Measurements from ENCODE around the gene MAN1B1. TPM values are rescaled to one million over a fixed set of nuclear protein-coding genes. Genes with fewer than 3 reads are reported as not detected.
"Not testable (repeated sequence)": the region's sequence is repeated elsewhere in the genome, so short reads cannot be mapped to it uniquely, and the experiment has no call there.

MAN1B1 gene
- total and polyA plus RNA-seq, 5 donors from 2014 or later = 42.1 to 71.3 (median 46.8) TPM

DNA sequence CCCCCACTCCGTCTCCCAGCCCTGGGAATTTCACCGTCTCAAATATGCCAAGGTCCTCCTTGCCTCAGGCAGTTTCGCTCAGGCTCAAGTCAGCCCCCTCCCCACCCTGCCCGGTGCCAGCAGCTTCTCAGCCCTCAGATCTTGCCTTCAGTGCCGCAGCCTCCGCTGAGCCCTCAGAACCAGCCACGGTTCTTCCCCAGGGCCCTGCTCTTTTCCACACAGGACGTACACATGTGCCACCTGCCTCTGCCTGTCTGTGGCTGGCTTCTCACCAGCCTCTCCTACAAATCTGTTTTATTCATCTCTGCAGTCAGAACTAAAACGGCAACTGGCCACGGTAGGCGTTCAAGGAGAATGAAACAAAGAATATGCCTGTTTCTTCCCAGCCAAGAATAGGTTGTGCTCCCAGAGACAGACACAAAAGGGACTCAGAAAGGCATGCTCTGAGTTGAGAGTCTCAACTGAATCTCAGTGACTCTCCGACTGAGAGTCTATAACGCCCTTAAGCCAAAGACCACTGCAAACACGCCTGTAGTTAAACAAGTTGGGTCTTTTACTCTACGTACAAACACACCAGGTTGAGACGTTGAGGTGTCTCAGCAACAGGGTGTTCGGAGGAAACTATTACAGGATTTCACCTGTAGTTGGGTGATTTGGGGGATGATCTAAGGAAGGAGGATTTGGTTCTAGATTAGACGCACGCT, 41.5 kb downstream of the MAN1B1 start:
- H3K4me3 Mint-ChIP-seq = peak overlapping the region; percentile 91 to 94 (median 94)
- DNase-seq (peak in 1 of 3 donors; percentile 34), ATAC-seq (ENCODE audit: low read depth in 2 of 2) (no peak)
- Histone ChIP-seq H3K4me1 (ENCODE audit: control insufficient read depth, insufficient read depth, low read length, poor library complexity, severe bottlenecking) (peaks cover 30% of the 10 kb centered on the region), H3K9me3 (ENCODE audit: control insufficient read depth in 2 of 2, low read length in 2 of 2) (no peaks in the 10 kb centered on the region), H3K27ac (ENCODE audit: insufficient read depth, low read length, poor library complexity, severe bottlenecking) (peak overlapping the region; percentile 84), H3K4me3 (ENCODE audit: low read depth, low read length) (peak overlapping the region; percentile 76), H3K27me3 (ENCODE audit: control insufficient read depth, insufficient read depth, low read length) (no peaks in the 10 kb centered on the region), H3K36me3 (ENCODE audit: control insufficient read depth, insufficient read depth, low read length) (no peaks in the 10 kb centered on the region)
- H3K27ac Mint-ChIP-seq = peak overlapping the region; percentile 87 to 97 (median 94)
- H3K9me3 Mint-ChIP-seq = peaks cover 0 to 1% (median 0%) of the 10 kb centered on the region in 7 donors
- H3K36me3 Mint-ChIP-seq = no peaks in the 10 kb centered on the region
- H3K4me1 Mint-ChIP-seq = peaks cover 9 to 36% (median 23%) of the 10 kb centered on the region in 4 donors
- H3K27me3 Mint-ChIP-seq = peaks cover 14% of the 10 kb centered on the region

DNA sequence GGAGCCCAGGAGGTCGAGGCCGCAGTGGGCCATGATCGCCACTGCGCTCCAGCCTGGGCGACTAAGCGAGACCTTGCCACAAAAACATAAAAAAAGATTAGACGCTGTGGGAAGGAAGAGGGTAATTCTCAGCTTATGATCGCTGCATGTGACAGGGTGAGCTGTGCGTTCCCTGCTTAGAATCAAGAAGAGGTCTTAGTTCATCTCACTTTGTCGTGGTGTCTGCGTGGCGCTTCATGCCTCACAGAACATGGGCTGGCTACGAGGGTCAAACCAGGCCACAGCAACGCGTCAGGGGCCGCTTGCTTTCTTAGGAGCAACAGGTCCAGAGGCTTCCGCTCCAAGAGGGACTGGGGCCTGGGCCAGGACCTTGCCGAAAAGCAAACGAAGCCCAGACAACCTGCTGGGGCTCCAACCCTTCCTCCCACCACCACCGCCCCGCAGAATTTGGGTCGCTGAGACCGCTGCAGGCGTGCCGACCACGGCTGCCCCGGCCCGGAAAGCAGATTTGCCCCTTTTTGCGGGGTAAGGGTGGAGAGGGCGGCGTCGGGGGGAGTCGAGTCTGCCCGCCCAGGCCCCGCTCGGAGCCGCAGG, 42.2 kb downstream of the MAN1B1 start:
- H3K36me3 Mint-ChIP-seq = no peaks in the 10 kb centered on the region
- H3K4me1 Mint-ChIP-seq = peaks cover 9 to 36% (median 23%) of the 10 kb centered on the region in 4 donors
- Histone ChIP-seq H3K4me3 (ENCODE audit: low read depth, low read length) (peak overlapping the region; percentile 76), H3K27me3 (ENCODE audit: control insufficient read depth, insufficient read depth, low read length) (no peaks in the 10 kb centered on the region), H3K27ac (ENCODE audit: insufficient read depth, low read length, poor library complexity, severe bottlenecking) (peak overlapping the region; percentile 84), H3K36me3 (ENCODE audit: control insufficient read depth, insufficient read depth, low read length) (no peaks in the 10 kb centered on the region), H3K4me1 (ENCODE audit: control insufficient read depth, insufficient read depth, low read length, poor library complexity, severe bottlenecking) (peaks cover 30% of the 10 kb centered on the region), H3K9me3 (ENCODE audit: control insufficient read depth in 2 of 2, low read length in 2 of 2) (no peaks in the 10 kb centered on the region)
- H3K9me3 Mint-ChIP-seq = peaks cover 0 to 1% (median 0%) of the 10 kb centered on the region in 7 donors
- ATAC-seq (ENCODE audit: low read depth in 2 of 2) = no peak
- H3K27me3 Mint-ChIP-seq = peaks cover 17% of the 10 kb centered on the region
- DNase-seq = peak in 2 of 3 donors; percentile 19 to 40
- peak overlapping the region; percentile 91 to 94 (median 94) for H3K4me3 Mint-ChIP-seq
- H3K27ac Mint-ChIP-seq = peak overlapping the region; percentile 87 to 97 (median 94)

DNA sequence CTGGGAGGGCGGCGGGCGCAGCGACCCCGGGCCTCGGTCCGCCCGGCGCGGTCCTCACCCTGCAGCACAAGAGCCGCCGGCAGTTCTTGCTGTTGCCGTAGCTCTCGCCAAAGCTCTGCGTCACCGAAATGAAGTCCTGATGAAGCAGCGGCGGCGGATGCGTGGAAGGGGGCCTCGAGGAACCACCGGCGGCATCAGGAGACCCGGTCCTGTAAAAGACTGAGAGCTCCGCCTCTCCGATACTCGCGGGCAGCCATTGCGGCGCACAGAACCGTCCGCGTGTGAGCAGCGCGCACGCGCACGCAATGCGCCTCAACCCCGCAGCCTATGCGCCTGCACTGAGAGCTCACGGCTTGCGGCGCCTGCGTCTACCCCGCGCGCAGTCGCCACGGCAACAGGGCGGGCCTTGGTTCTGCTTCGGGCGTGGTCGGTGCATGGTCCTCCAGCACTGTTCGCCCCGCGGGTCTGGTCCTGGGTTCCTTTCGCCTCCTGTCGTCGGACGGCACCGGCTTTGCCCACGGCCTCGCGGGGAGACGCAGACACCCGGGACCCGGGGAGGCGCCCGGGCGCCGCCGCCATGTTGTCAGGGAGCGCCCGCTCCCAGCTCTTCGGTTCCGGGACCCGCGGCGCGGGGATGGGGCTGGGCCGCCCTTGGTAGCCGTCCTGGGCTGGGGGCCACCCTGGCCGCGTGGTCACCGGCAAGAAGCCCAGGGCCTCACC, 42.8 kb downstream of the MAN1B1 start:
- H3K27me3 ChIP-seq (ENCODE audit: control insufficient read depth, insufficient read depth, low read length) = no peaks in the 10 kb centered on the region
- H3K36me3 Mint-ChIP-seq = no peaks in the 10 kb centered on the region
- H3K27ac Mint-ChIP-seq = peak overlapping the region; percentile 52 to 83 (median 78)
- peak; percentile 97 to 98 for ATAC-seq (ENCODE audit: low read depth in 2 of 2)
- DNase-seq = peak; percentile 84 to 95 (median 91)
- peaks cover 0 to 4% (median 0%) of the 10 kb centered on the region in 7 donors for H3K9me3 Mint-ChIP-seq
- peaks cover 24% of the 10 kb centered on the region for H3K27me3 Mint-ChIP-seq
- H3K27ac ChIP-seq (ENCODE audit: insufficient read depth, low read length, poor library complexity, severe bottlenecking) = peak overlapping the region; percentile 84
- H3K36me3 ChIP-seq (ENCODE audit: control insufficient read depth, insufficient read depth, low read length) = no peaks in the 10 kb centered on the region
- H3K4me1 ChIP-seq (ENCODE audit: control insufficient read depth, insufficient read depth, low read length, poor library complexity, severe bottlenecking) = peaks cover 30% of the 10 kb centered on the region
- no peaks in the 10 kb centered on the region for H3K9me3 ChIP-seq (ENCODE audit: control insufficient read depth in 2 of 2, low read length in 2 of 2)
- peak overlapping the region; percentile 91 to 94 (median 93) for H3K4me3 Mint-ChIP-seq
- H3K4me1 Mint-ChIP-seq = peaks cover 9 to 36% (median 23%) of the 10 kb centered on the region in 4 donors
- peak overlapping the region; percentile 26 for H3K4me3 ChIP-seq (ENCODE audit: low read depth, low read length)

DNA sequence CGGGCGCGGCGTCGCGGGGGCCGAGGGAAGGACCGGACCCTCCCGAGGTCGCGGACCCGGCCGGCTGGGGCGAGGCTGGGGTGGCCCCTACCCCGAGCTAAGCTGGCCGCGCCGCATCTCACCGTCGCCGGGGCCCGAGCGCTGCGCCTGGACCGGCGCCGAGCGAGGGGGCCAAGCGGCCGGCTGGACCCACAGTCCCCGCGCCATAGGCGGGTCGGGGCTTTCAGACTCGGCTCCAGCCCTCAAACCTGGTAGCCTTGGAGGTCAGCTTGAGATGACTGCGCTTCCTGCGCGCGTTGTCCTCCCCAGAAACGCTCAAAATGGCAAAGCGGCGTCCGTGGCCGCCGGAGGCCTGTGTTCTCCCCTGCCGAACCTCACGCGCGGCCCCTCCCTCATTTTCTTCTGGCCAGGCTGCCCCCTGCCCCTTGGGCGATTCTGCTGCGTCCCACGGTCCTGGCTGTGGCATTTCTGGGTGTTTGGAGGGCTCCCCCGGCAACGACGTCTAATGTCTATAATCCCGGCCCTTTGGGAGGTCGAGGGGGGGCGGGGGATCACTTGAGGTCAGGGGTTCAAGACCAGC, 43.5 kb downstream of the MAN1B1 start:
- Histone ChIP-seq H3K9me3 (ENCODE audit: control insufficient read depth in 2 of 2, low read length in 2 of 2) (no peaks in the 10 kb centered on the region), H3K27me3 (ENCODE audit: control insufficient read depth, insufficient read depth, low read length) (no peaks in the 10 kb centered on the region), H3K36me3 (ENCODE audit: control insufficient read depth, insufficient read depth, low read length) (no peaks in the 10 kb centered on the region), H3K4me1 (ENCODE audit: control insufficient read depth, insufficient read depth, low read length, poor library complexity, severe bottlenecking) (peaks cover 30% of the 10 kb centered on the region), H3K4me3 (ENCODE audit: low read depth, low read length) (no peak overlapping the region), H3K27ac (ENCODE audit: insufficient read depth, low read length, poor library complexity, severe bottlenecking) (peak overlapping the region; percentile 84)
- H3K36me3 Mint-ChIP-seq = no peaks in the 10 kb centered on the region
- H3K4me1 Mint-ChIP-seq = peaks cover 9 to 36% (median 23%) of the 10 kb centered on the region in 4 donors
- DNase-seq = no peak
- peaks cover 0 to 4% (median 0%) of the 10 kb centered on the region in 7 donors for H3K9me3 Mint-ChIP-seq
- ATAC-seq (ENCODE audit: low read depth in 2 of 2) = no peak
- H3K4me3 Mint-ChIP-seq = peak overlapping the region; percentile 49 to 88 (median 86)
- H3K27ac Mint-ChIP-seq = no peak overlapping the region
- peaks cover 31% of the 10 kb centered on the region for H3K27me3 Mint-ChIP-seq

DNA sequence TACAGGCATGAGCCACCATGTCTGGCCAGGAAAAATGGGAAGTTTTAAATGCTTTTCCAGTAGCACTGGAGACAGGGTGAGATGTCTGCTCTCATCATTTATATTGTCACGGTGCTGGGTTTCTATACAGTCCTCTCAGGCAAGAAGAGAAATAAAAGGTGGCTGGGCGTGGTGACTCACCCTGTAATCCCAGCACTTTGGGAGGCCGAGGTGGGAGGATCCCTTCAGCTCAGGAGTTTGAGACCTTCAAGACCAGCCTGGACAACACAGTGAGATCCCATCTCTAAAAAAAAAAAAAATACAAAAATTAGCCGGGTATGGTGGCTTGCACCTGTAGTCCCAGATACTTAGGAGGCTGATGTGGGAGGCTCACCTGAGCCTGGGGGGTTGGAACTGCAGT, 47.4 kb downstream of the MAN1B1 start:
- Mint-ChIP-seq H3K27ac (no peak overlapping the region), H3K4me1 (peaks cover 0 to 12% (median 0%) of the 10 kb centered on the region in 4 donors), H3K36me3 (no peaks in the 10 kb centered on the region), H3K4me3 (peak overlapping the region in 1 of 4 donors; percentile 43), H3K27me3 (peaks cover 56% of the 10 kb centered on the region), H3K9me3 (peaks cover 0 to 2% (median 0%) of the 10 kb centered on the region in 7 donors)
- Histone ChIP-seq H3K27me3 (ENCODE audit: control insufficient read depth, insufficient read depth, low read length) (peaks cover 7% of the 10 kb centered on the region), H3K27ac (ENCODE audit: insufficient read depth, low read length, poor library complexity, severe bottlenecking) (no peak overlapping the region), H3K36me3 (ENCODE audit: control insufficient read depth, insufficient read depth, low read length) (no peaks in the 10 kb centered on the region), H3K4me3 (ENCODE audit: low read depth, low read length) (no peak overlapping the region), H3K9me3 (ENCODE audit: control insufficient read depth in 2 of 2, low read length in 2 of 2) (no peaks in the 10 kb centered on the region), H3K4me1 (ENCODE audit: control insufficient read depth, insufficient read depth, low read length, poor library complexity, severe bottlenecking) (peaks cover 3% of the 10 kb centered on the region)
- ATAC-seq (ENCODE audit: low read depth in 2 of 2) (no peak), DNase-seq (no peak)

DNA sequence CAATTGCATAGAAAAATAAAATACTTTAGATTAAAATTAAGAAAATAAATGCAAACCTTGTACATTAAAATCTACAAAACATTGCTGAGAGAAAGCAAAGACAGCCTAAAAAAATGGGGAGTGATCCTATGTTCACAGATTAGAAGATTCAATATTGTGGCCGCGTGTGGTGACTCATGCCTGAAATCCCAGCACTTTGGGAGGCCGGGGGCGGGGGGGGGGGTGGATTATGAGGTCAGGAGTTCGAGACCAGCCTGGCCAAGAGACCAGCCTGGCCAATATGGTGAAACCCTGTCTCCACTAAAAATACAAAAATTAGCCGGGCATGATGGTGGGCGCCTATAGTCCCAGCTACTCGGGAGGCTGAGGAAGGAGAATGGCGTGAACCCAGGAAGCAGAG, 48.4 kb downstream of the MAN1B1 start:
- DNase-seq; H3K4me1 Mint-ChIP-seq; H3K4me1 ChIP-seq (ENCODE audit: control insufficient read depth, insufficient read depth, low read length, poor library complexity, severe bottlenecking); ATAC-seq (ENCODE audit: low read depth in 2 of 2); H3K9me3 Mint-ChIP-seq; H3K4me3 ChIP-seq (ENCODE audit: low read depth, low read length); H3K9me3 ChIP-seq (ENCODE audit: control insufficient read depth in 2 of 2, low read length in 2 of 2); H3K36me3 ChIP-seq (ENCODE audit: control insufficient read depth, insufficient read depth, low read length); H3K27me3 ChIP-seq (ENCODE audit: control insufficient read depth, insufficient read depth, low read length); H3K27ac Mint-ChIP-seq; H3K27ac ChIP-seq (ENCODE audit: insufficient read depth, low read length, poor library complexity, severe bottlenecking); H3K36me3 Mint-ChIP-seq: not testable (repeated sequence)
- H3K27me3 Mint-ChIP-seq = peaks cover 63% of the 10 kb centered on the region
- peak overlapping the region in 1 of 4 donors; percentile 58 for H3K4me3 Mint-ChIP-seq

DNA sequence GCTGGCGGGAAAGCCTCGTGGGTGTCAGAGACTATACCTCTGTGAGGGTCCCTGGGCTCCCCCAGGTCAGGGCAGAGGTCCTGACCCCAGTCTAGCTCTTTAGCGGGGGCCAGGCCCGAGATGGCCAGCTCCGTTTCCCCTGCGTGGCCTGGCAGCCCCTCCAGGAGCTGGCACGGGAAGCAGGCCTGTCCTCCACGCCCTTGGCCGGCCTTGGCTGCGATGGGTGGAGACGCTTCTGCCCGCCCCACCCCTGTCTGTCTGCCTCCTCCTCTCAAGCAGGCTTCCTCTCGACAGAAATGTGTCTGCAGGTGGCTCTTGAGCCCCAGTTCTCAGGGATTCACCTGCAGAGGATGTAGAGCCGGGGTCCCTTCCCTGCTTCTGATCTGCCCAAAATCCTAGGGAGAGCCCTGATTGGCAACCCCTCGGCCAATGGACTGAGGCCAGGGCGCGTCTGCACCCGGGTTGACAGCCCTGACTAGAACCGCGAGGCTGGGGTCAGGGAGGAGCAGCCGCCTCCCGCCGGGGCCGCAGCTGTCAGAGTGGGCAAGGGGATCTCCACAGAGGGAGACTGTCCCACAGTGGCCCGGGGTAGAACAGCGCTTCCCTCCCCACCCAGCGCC, 49.6 kb downstream of the MAN1B1 start:
- no peak overlapping the region for H3K4me3 Mint-ChIP-seq
- Histone ChIP-seq H3K36me3 (ENCODE audit: control insufficient read depth, insufficient read depth, low read length) (no peaks in the 10 kb centered on the region), H3K9me3 (ENCODE audit: control insufficient read depth in 2 of 2, low read length in 2 of 2) (no peaks in the 10 kb centered on the region), H3K27me3 (ENCODE audit: control insufficient read depth, insufficient read depth, low read length) (peaks cover 10% of the 10 kb centered on the region), H3K27ac (ENCODE audit: insufficient read depth, low read length, poor library complexity, severe bottlenecking) (no peak overlapping the region), H3K4me3 (ENCODE audit: low read depth, low read length) (no peak overlapping the region), H3K4me1 (ENCODE audit: control insufficient read depth, insufficient read depth, low read length, poor library complexity, severe bottlenecking) (no peaks in the 10 kb centered on the region)
- H3K27me3 Mint-ChIP-seq = peaks cover 74% of the 10 kb centered on the region
- peaks cover 0 to 6% (median 2%) of the 10 kb centered on the region in 4 donors for H3K4me1 Mint-ChIP-seq
- H3K9me3 Mint-ChIP-seq = peaks cover 0 to 3% (median 0%) of the 10 kb centered on the region in 7 donors
- H3K27ac Mint-ChIP-seq = no peak overlapping the region
- ATAC-seq (ENCODE audit: low read depth in 2 of 2) (no peak), DNase-seq (no peak)
- H3K36me3 Mint-ChIP-seq = no peaks in the 10 kb centered on the region
